ENCODE data around the gene AMOTL2. TPM values are rescaled to one million over a fixed set of nuclear protein-coding genes. Genes with fewer than 3 reads are reported as not detected.

The AMOTL2 gene
- total and polyA plus RNA-seq, 10 of the 15 experiments (the other 5 are each of a cell fraction or from before 2014, with no cell fraction given) = 0.20 to 0.33 TPM; not detected in 8

DNA sequence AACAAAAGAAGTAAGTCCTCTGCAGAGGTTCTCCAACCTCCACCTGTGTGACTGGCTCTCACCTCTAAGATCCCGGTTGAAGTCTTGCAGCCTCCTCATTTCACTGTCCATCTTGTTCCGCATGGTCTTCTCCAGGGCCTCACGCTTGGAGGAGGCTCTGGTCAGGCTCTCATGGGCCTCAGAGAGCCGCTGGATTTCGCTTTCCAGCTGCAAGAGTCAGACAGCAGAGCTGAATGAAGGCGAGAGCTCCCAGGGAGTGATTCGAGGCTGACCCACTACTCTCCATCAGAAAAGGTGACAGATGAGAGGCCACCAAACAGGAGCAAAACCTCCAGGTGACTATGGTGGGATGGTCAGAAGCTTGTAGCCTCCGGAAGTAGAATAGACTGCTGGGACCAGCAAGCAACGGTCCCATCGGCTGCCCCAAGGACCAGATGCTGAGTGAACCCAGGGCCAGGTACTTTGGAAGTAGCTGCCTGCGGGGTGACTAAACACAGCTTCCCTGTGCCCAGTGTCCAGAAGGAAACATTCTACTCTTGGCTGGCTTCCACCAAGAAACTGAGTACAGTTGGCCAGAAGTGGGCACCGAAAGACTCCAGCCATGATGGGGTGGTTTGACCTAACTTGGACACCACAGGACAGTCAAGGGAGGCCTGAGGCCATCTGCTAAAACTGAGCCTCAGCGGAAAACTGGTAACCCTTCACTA lies 7.9 kb downstream of the AMOTL2 start:
- H3K9me3 ChIP-seq (replicated peaks; ENCODE audit: control insufficient read depth, insufficient read depth, low read length) = no peaks in the 10 kb centered on the region
- ChIA-PET RAD21 (ENCODE audit: unreplicated experiment) (no interaction called here), POLR2A (no interaction called here), CTCF (no interaction called here), SMC1A (ENCODE audit: uncharacterized antibody, unreplicated experiment) (no interaction called here)
- H4K20me1 ChIP-seq (ENCODE audit: control insufficient read depth, insufficient read depth) = no peaks in the 10 kb centered on the region
- H3K27me3 ChIP-seq (replicated peaks in 1 of 2; ENCODE audit: control insufficient read depth in 2 of 2, insufficient read depth in 2 of 2, low read length in 1 of 2) = peaks cover 4% of the 10 kb centered on the region in 2 experiments
- H3K9ac ChIP-seq (ENCODE audit: control insufficient read depth, insufficient read depth, low read length) = no peak overlapping the region
- no TSS peak for BruUV-seq (replicated peaks)
- no peak for TF ChIP-seq SIN3A (IDR thresholded peaks at IDR 0.05; ENCODE audit: low read depth, low read length)
- no peak for TF ChIP-seq RCOR1 (conservative IDR thresholded peaks at IDR 0.05; ENCODE audit: low read depth, low read length)
- no peak for TF ChIP-seq E2F8 (IDR thresholded peaks at IDR 0.05; ENCODE audit: low read depth, partially characterized antibody)
- TF ChIP-seq RAD21 (IDR thresholded peaks at IDR 0.05; ENCODE audit: insufficient read depth, low read depth, low read length) = no peak
- TF ChIP-seq SMARCA5 (IDR thresholded peaks at IDR 0.05) = no peak
- TF ChIP-seq JUNB (IDR thresholded peaks at IDR 0.05) = no peak
- no peak for TF ChIP-seq EZH2 (IDR thresholded peaks at IDR 0.05; ENCODE audit: borderline replicate concordance, control insufficient read depth, low read depth, low read length)
- no peak overlapping the region for H3K27ac ChIP-seq (ENCODE audit: control insufficient read depth, insufficient read depth)
- H3K4me2 ChIP-seq (ENCODE audit: control insufficient read depth, insufficient read depth) = no peak overlapping the region
- DNase-seq (ENCODE audit: low read depth, low spot score) (no peak), FAIRE-seq (no peak), ATAC-seq (no peak)
- WGBS (ENCODE audit: insufficient coverage, insufficient replicate concordance, low lambda C conversion rate, missing lambda C conversion rate) = 53% methylated on average over 13 of the region's 13 CpGs
- no peak overlapping the region for H3K4me3 ChIP-seq
- H3K4me1 ChIP-seq (ENCODE audit: control insufficient read depth, insufficient read depth, low read length) = no peaks in the 10 kb centered on the region
- intact Hi-C loops (cut with micrococcal nuclease; ENCODE audit: unreplicated experiment) (no loop called here), in situ Hi-C loops (cut with MboI) (no loop called here)
- no peak overlapping the region for H2AFZ ChIP-seq (ENCODE audit: control insufficient read depth, low read depth, low read length)
- H3K36me3 ChIP-seq (ENCODE audit: control insufficient read depth in 2 of 2, insufficient read depth in 2 of 2, low read length in 1 of 2) = no peaks in the 10 kb centered on the region
- no peaks in the 10 kb centered on the region for H3K79me2 ChIP-seq (ENCODE audit: control insufficient read depth, insufficient read depth, low read length)
